ENCODE measurements around the gene CARD11. TPM values are rescaled to one million over a fixed set of nuclear protein-coding genes. Genes with fewer than 3 reads are reported as not detected.

CARD11 gene
- total and polyA plus RNA-seq, 2 of the 4 experiments (the other 2 are of a cell fraction) = 0.18 to 0.26 TPM

DNA sequence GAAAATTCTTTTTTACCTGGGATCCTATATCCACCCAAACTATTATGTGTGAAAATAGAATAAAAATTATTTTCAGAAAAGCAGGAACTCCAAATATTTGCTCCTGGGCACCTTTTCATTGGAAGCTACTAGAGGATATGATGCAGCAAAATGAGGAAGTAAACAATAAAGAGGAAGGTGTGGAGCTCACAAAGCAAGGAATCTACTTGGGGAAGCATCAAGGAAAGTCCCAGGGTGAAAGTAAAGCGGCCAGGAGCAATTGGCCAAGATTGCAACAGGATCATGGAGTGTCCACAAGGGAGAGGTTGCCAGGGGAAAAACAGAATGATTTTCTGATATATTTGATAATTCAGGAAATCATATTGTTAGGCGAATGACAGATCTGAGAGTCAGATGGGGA, 80.8 kb downstream of the CARD11 start:
- Histone ChIP-seq H3K4ac (ENCODE audit: low read depth, low read length) (no peak overlapping the region), H4K8ac (ENCODE audit: low read depth in 2 of 2, low read length in 2 of 2) (no peak overlapping the region), H3K36me3 (ENCODE audit: control insufficient read depth, insufficient read depth, low read length) (no peaks in the 10 kb centered on the region), H2AK5ac (ENCODE audit: low read depth, low read length) (no peak overlapping the region), H3K79me1 (ENCODE audit: low read depth in 1 of 2, low read length in 2 of 2) (no peaks in the 10 kb centered on the region), H2AK9ac (replicated peaks; ENCODE audit: low read depth, low read length, poor library complexity) (no peak overlapping the region), H2AFZ (replicated peaks; ENCODE audit: low read length, poor library complexity) (no peak overlapping the region), H3K4me3 (ENCODE audit: insufficient read depth, low read depth, low read length) (no peak overlapping the region), H3K27me3 (ENCODE audit: control insufficient read depth, insufficient read depth, low read length) (0 out of 2 replicates have a peak, but pooled peaks cover 1% of the 10 kb centered on the region), H3K4me2 (ENCODE audit: low read depth, low read length) (no peak overlapping the region), H4K91ac (ENCODE audit: insufficient read depth, low read depth, low read length) (no peak overlapping the region), H3K9me3 (ENCODE audit: control insufficient read depth, insufficient read depth, low read length) (peaks cover 2% of the 10 kb centered on the region), H4K5ac (ENCODE audit: low read depth, low read length) (no peak overlapping the region), H2BK20ac (ENCODE audit: low read depth, low read length) (no peak overlapping the region), H3K23ac (ENCODE audit: low read depth, low read length) (no peak overlapping the region), H4K20me1 (ENCODE audit: insufficient read depth, low read length) (no peaks in the 10 kb centered on the region), H3K9me1 (ENCODE audit: insufficient read depth, low read length) (no peaks in the 10 kb centered on the region), H2BK120ac (ENCODE audit: low read depth, low read length) (no peak overlapping the region), H3K18ac (ENCODE audit: low read depth, low read length) (no peak overlapping the region), H2BK15ac (ENCODE audit: low read depth, low read length) (no peak overlapping the region), H3K4me1 (ENCODE audit: control insufficient read depth, insufficient read depth, low read length) (no peaks in the 10 kb centered on the region), H2BK5ac (ENCODE audit: low read depth, low read length, poor library complexity, severe bottlenecking) (no peak overlapping the region), H3K14ac (replicated peaks; ENCODE audit: low read depth, low read length) (no peak overlapping the region), H3K27ac (ENCODE audit: insufficient read depth, low read length) (no peak overlapping the region), H3K56ac (ENCODE audit: extremely low read depth, insufficient read depth, low read length) (no peak overlapping the region), H3K9ac (ENCODE audit: low read depth, low read length) (no peak overlapping the region)
- 33% methylated on average over 1 of the region's 2 CpGs; no CpG with 5 or more reads in 1 of the 2 experiments for WGBS, 2 experiments (ENCODE audit: extremely low coverage in 2 of 2, insufficient read length in 1 of 2)
- dilution Hi-C loops (cut with HindIII; ENCODE audit: low sequenced_read_pairs, unreplicated experiment) = no loop called here
- DNase-seq (no peak), ATAC-seq (ENCODE audit: low read depth) (no peak)
- CTCF ChIA-PET = no interaction called here
- in situ Hi-C loops (cut with MboI; ENCODE audit: low sequenced_read_pairs) = no loop called here
- TF ChIP-seq NFE2L2 (IDR thresholded peaks at IDR 0.05; ENCODE audit: low read depth, low read length) = no peak
- TF ChIP-seq, protein P1, sequence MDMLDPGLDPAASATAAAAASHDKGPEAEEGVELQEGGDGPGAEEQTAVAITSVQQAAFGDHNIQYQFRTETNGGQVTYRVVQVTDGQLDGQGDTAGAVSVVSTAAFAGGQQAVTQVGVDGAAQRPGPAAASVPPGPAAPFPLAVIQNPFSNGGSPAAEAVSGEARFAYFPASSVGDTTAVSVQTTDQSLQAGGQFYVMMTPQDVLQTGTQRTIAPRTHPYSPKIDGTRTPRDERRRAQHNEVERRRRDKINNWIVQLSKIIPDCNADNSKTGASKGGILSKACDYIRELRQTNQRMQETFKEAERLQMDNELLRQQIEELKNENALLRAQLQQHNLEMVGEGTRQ (IDR thresholded peaks at IDR 0.05; ENCODE audit: low read depth, low read length) = no peak
- TF ChIP-seq, protein P2, sequence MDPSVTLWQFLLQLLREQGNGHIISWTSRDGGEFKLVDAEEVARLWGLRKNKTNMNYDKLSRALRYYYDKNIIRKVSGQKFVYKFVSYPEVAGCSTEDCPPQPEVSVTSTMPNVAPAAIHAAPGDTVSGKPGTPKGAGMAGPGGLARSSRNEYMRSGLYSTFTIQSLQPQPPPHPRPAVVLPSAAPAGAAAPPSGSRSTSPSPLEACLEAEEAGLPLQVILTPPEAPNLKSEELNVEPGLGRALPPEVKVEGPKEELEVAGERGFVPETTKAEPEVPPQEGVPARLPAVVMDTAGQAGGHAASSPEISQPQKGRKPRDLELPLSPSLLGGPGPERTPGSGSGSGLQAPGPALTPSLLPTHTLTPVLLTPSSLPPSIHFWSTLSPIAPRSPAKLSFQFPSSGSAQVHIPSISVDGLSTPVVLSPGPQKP (IDR thresholded peaks at IDR 0.05; ENCODE audit: borderline replicate concordance, low read depth, low read length) = no peak
- no peak for TF ChIP-seq MAZ (IDR thresholded peaks at IDR 0.05; ENCODE audit: borderline replicate concordance, low read depth, low read length)
- TF ChIP-seq SMC3 (IDR thresholded peaks at IDR 0.05; ENCODE audit: low read depth, low read length) = no peak
- no peak for TF ChIP-seq RCOR1 (IDR thresholded peaks at IDR 0.05; ENCODE audit: insufficient replicate concordance, low read length)
- TF ChIP-seq RFX5 (IDR thresholded peaks at IDR 0.05; ENCODE audit: low read depth, low read length) = no peak
- TF ChIP-seq CHD1 (IDR thresholded peaks at IDR 0.05; ENCODE audit: low read depth, low read length) = no peak
- no peak for TF ChIP-seq BHLHE40 (IDR thresholded peaks at IDR 0.05; ENCODE audit: low read depth, low read length)
- no peak for TF ChIP-seq MXI1 (IDR thresholded peaks at IDR 0.05; ENCODE audit: borderline replicate concordance, low read depth, low read length)
- TF ChIP-seq MAFK (IDR thresholded peaks at IDR 0.05; ENCODE audit: low read depth, low read length) = no peak
- TF ChIP-seq, protein P3, sequence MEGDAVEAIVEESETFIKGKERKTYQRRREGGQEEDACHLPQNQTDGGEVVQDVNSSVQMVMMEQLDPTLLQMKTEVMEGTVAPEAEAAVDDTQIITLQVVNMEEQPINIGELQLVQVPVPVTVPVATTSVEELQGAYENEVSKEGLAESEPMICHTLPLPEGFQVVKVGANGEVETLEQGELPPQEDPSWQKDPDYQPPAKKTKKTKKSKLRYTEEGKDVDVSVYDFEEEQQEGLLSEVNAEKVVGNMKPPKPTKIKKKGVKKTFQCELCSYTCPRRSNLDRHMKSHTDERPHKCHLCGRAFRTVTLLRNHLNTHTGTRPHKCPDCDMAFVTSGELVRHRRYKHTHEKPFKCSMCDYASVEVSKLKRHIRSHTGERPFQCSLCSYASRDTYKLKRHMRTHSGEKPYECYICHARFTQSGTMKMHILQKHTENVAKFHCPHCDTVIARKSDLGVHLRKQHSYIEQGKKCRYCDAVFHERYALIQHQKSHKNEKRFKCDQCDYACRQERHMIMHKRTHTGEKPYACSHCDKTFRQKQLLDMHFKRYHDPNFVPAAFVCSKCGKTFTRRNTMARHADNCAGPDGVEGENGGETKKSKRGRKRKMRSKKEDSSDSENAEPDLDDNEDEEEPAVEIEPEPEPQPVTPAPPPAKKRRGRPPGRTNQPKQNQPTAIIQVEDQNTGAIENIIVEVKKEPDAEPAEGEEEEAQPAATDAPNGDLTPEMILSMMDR (conservative IDR thresholded peaks at IDR 0.05; ENCODE audit: low read depth, low read length) = no peak
- no peak for TF ChIP-seq RAD21 (IDR thresholded peaks at IDR 0.05; ENCODE audit: low read length)
- TF ChIP-seq POLR2A (IDR thresholded peaks at IDR 0.05; ENCODE audit: low read depth, low read length) = no peak
- no peak for TF ChIP-seq CEBPB (IDR thresholded peaks at IDR 0.05; ENCODE audit: low read depth, low read length)
- no peak for TF ChIP-seq FOS (IDR thresholded peaks at IDR 0.05; ENCODE audit: low read depth, low read length)
- intact Hi-C loops (cut with micrococcal nuclease) = no loop called here
- POLR2A ChIA-PET (ENCODE audit: unreplicated experiment) = no interaction called here
- BruUV-seq (replicated peaks) = no TSS peak

All from IMR-90 (cell line).